Breast epithelium (tissue), 4 donors: ENCODE data around the gene CTSW. TPM values are rescaled to one million over a fixed set of nuclear protein-coding genes. Genes with fewer than 3 reads are reported as not detected.
A peak's percentile ranks its signal among the peaks of the same experiment; 100 is the strongest.

ENCODE experiments used
- DNase-seq, 2 donors: peaks; one replicate each; pipeline ENCODE4 v3.0.0-alpha.2; 2019; ENCODE audit warnings: low spot score in 2 of 2
- H3K27ac ChIP-seq, 2 donors: fragments of 200-600 bp; sonication (generic) in 1 of 2; one replicate each; pipeline ENCODE4 v1.5.1; 2016 to 2019; ENCODE audit warnings: mild to moderate bottlenecking in 1 of 2
- H3K27me3 ChIP-seq, 2 donors: fragments of 200-600 bp; sonication (generic) in 1 of 2; one replicate each; pipeline versions ENCODE4 v1.5.1 to v1.6.0; 2017 to 2019; ENCODE audit warnings: control low read depth in 1 of 2, mild to moderate bottlenecking in 1 of 2
- H3K36me3 ChIP-seq: fragments of 200-600 bp; one replicate; pipeline ENCODE4 v1.5.1; 2019
- H3K4me1 ChIP-seq, 2 donors: fragments of 200-600 bp; sonication (generic); one replicate each; pipeline ENCODE4 v1.5.1; 2016 to 2019; ENCODE audit warnings: control low read depth in 1 of 2
- H3K4me3 ChIP-seq, 3 donors: fragments of 200-600 bp; sonication (generic); 1 replicate in 2 of 3; 2 replicates in 1 of 3; pipeline ENCODE4 v1.5.1; 2016 to 2019; ENCODE audit warnings: mild to moderate bottlenecking in 3 of 3, moderate library complexity in 2 of 3
- H3K9me3 ChIP-seq, 2 donors: fragments of 200-600 bp; sonication (generic) in 1 of 2; one replicate each; pipeline ENCODE4 v1.5.1; 2016 to 2019; ENCODE audit warnings: control low read depth in 1 of 2
- CTCF ChIP-seq, 3 donors: fragments of 450-650 bp; IDR thresholded peaks; one replicate each; pipeline ENCODE4 v1.5.1; 2016 to 2017; ENCODE audit warnings: antibody characterized with exemption in 3 of 3, mild to moderate bottlenecking in 3 of 3, moderate library complexity in 3 of 3
- POLR2A ChIP-seq: fragments of 450-650 bp; IDR thresholded peaks from one replicate; pipeline ENCODE4 v1.6.1; 2016; ENCODE audit warnings: antibody characterized with exemption, mild to moderate bottlenecking, moderate library complexity
- POLR2AphosphoS5 ChIP-seq, 3 donors: sonication (generic); formaldehyde crosslinking; IDR thresholded peaks; one replicate each; pipeline ENCODE4 v1.6.1; 2017; ENCODE audit warnings: antibody characterized with exemption in 3 of 3
- intact Hi-C: fragments of 100-400 bp; cut with DNase I; formaldehyde crosslinking; loops from one replicate; pipeline ENCODE4 v1.15.1; 2023; ENCODE audit warnings: low total_unique reads
- total RNA-seq, 3 donors: library from RNA; depleted of rRNA; stranded (reverse); fragments of >200 nt; gene quantifications; one replicate each; pipeline ENCODE4 v1.1.0, GENCODE V29; 2016

CTSW gene
- total RNA-seq, 3 donors from 2014 or later = 1.6 to 4.0 (median 1.9) TPM

- Histone ChIP-seq H3K4me1 (peaks cover 7 to 15% of the 10 kb centered on the region in 2 donors), H3K27me3 (no peaks in the 10 kb centered on the region), H3K36me3 (no peaks in the 10 kb centered on the region), H3K4me3 (peak overlapping the region; percentile 85 to 100 (median 99)), H3K9me3 (no peaks in the 10 kb centered on the region), H3K27ac (peak overlapping the region; percentile 97 to 99)
- peak; percentile 81 to 84 for DNase-seq
- intact Hi-C loops = no loop called here
- TF ChIP-seq POLR2AphosphoS5 (IDR thresholded peaks at IDR 0.05) (peak; percentile 64 to 73 (median 69)), POLR2A (peak; percentile 15), CTCF (IDR thresholded peaks at IDR 0.05) (no peak)
These were observed 22.7 kb upstream of the CTSW start for GRCh38 chr11:65856689-65857499.

DNA sequence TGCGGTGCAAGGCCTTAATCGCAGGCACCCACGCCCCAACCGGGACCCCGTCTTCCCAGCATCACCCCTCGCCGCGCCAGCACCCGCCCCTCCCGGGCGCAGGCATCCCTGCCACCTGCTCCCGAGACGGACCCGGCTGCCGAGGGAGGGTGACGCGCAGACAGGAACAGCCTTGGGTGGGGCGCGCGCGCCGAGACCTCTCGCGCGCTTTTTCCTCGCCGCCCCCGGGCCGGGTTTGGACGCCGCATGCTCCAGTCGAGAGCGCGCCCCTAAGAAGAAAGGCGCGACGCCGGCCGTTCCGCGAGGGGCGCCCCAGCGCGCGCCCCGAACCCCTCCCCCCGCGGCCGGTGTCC lies 22.2 kb upstream of the CTSW start:
- DNase-seq = no peak
- Histone ChIP-seq H3K36me3 (no peaks in the 10 kb centered on the region), H3K4me3 (peak overlapping the region; percentile 85 to 100 (median 99)), H3K27ac (peak overlapping the region; percentile 97 to 99), H3K4me1 (peaks cover 7 to 16% of the 10 kb centered on the region in 2 donors), H3K9me3 (no peaks in the 10 kb centered on the region), H3K27me3 (no peaks in the 10 kb centered on the region)
- intact Hi-C loops = no loop called here
- TF ChIP-seq POLR2A (no peak), CTCF (IDR thresholded peaks at IDR 0.05) (no peak), POLR2AphosphoS5 (IDR thresholded peaks at IDR 0.05) (no peak)

- peak; percentile 99 for DNase-seq
- intact Hi-C loops = no loop called here
- no peaks in the 10 kb centered on the region for H3K36me3 ChIP-seq
- H3K4me1 ChIP-seq = peaks cover 7 to 16% of the 10 kb centered on the region in 2 donors
- H3K4me3 ChIP-seq = peak within 1 kb of the TSS; percentile 85 to 100 (median 99)
- H3K9me3 ChIP-seq = no peaks in the 10 kb centered on the region
- TF ChIP-seq CTCF (IDR thresholded peaks at IDR 0.05) = no peak
- TF ChIP-seq POLR2A = peak; percentile 80
- peak; percentile 96 to 97 (median 96) for TF ChIP-seq POLR2AphosphoS5 (IDR thresholded peaks at IDR 0.05)
- H3K27me3 ChIP-seq = no peaks in the 10 kb centered on the region
- peak within 1 kb of the TSS; percentile 97 to 99 for H3K27ac ChIP-seq
These were observed 21.6 kb upstream of the CTSW start, which contains the start of gene CFL1 for GRCh38 chr11:65857853-65858680. Gene CFL1 (minus strand): TSS chr11:65858180. CDS start chr11:65858099, 81 bp downstream.

GRCh38 chr11:65858681-65859087 lies 21.0 kb upstream of the CTSW start:
- no peaks in the 10 kb centered on the region for H3K9me3 ChIP-seq
- H3K36me3 ChIP-seq = no peaks in the 10 kb centered on the region
- H3K27ac ChIP-seq = peak overlapping the region; percentile 97 to 99
- H3K4me3 ChIP-seq = peak overlapping the region; percentile 85 to 100 (median 99)
- H3K4me1 ChIP-seq = peaks cover 7 to 16% of the 10 kb centered on the region in 2 donors
- TF ChIP-seq CTCF (IDR thresholded peaks at IDR 0.05) (no peak), POLR2A (no peak), POLR2AphosphoS5 (IDR thresholded peaks at IDR 0.05) (no peak)
- no peaks in the 10 kb centered on the region for H3K27me3 ChIP-seq
- DNase-seq = no peak
- intact Hi-C loops = no loop called here
